OCI-M1 (cell line): ENCODE results near the gene SINHCAF.

ENCODE experiments used
- DNase-seq: peaks from one replicate; lab custom pipeline; 2025; lab: John Stamatoyannopoulos, UW

Gene SINHCAF

GRCh38 chr12:31233061-31233730 lies 92.8 kb downstream of the SINHCAF start:
- DNase-seq, result no peak

DNA sequence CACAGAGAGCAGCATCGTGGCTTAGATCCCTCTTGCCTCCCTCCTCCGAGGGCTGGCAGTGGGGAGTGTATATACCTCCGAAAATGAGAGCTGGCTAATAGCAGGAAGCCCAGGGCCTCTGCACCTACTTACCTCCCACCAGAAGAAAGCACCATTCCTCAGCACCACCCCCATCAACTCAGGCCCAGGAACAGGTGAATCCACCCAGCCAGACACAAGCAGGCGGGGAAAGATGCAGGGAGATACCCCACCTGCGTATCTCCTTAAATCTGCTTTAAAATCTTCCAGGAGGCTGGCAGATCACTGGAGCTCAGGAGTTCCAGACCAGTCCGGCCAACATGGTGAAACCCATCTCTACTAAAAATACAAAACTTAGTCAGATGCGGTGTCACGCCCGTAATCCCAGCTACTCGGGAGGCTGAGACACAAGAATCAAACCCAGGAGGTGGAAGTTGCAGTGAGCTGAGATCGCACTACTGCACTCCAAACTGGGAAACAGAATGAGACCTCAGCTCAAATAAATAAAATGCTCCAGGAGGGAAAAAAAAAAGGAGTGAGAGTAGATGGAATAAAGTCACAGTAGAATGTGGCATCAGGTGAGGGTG lies 93.5 kb downstream of the SINHCAF start:
- no peak for DNase-seq

DNA sequence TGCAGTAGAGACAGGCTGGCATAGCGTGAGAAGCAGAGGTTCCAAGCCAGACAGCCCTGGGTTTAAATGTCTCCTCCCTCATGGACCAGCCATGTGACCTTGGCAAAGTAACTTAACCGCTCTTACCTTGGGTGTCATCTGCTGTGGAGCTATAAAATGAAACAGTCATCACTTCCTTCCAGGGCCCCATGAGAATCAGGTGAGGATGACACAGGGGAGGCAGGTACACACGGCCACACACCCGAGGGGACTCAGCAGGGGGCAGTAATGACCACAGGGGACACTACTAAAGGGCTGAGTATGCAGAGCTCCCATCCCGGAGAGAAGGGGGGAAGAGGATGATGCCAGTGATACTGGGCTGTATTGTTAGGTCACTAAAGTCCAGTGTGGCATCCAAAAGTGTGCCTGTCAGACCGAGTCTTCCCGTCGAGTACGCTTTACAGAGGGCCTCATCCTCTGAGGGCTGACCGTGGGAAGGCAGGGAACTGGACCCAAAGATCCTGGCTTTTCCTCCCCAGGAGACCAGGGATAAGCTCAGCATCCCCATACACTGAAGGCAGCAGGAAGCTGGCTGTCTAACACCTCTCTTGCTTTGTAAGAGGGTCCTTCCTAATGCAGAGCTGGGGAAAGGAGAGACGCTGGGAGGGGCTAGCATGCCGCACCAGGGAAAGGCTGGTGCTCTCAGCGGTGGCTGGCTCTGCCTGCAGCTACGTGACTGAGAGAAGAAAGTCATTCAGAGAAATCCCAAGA lies 94.2 kb downstream of the SINHCAF start:
- no peak for DNase-seq
